ENCODE measurements around the gene COA8.

COA8 gene

DNA sequence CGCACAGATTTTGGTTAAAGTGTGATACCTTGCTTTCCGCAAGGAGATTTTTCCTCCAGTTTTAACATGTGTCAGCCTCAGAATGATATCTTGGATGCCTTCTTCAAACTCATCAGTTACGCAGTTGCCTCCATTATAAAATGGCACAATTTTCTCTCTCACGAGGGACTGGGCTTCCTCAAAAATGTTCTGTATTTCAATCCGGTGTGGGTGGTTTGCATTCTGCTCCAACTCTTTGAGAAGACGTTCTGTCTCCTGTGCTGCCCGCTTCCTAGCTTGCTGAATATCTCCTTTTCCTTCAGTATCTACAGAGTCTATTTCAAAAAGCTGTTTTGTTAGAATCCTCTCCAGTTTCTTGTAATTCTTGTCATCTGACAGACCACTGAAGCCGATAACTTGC is 2.1 kb upstream of the COA8 start:
- no peaks in the 10 kb centered on the region for H3K9me3 ChIP-seq
- no peak for DNase-seq
- peaks cover 14% of the 10 kb centered on the region for H3K36me3 ChIP-seq
- no peaks in the 10 kb centered on the region for H3K4me1 ChIP-seq
- H3K4me3 ChIP-seq (ENCODE audit: low read depth, low read length) = no peak overlapping the region
- TF ChIP-seq, protein P1, sequence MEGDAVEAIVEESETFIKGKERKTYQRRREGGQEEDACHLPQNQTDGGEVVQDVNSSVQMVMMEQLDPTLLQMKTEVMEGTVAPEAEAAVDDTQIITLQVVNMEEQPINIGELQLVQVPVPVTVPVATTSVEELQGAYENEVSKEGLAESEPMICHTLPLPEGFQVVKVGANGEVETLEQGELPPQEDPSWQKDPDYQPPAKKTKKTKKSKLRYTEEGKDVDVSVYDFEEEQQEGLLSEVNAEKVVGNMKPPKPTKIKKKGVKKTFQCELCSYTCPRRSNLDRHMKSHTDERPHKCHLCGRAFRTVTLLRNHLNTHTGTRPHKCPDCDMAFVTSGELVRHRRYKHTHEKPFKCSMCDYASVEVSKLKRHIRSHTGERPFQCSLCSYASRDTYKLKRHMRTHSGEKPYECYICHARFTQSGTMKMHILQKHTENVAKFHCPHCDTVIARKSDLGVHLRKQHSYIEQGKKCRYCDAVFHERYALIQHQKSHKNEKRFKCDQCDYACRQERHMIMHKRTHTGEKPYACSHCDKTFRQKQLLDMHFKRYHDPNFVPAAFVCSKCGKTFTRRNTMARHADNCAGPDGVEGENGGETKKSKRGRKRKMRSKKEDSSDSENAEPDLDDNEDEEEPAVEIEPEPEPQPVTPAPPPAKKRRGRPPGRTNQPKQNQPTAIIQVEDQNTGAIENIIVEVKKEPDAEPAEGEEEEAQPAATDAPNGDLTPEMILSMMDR (IDR thresholded peaks at IDR 0.05; ENCODE audit: low read depth, low read length) = no peak
- no peaks in the 10 kb centered on the region for H3K27me3 ChIP-seq

DNA sequence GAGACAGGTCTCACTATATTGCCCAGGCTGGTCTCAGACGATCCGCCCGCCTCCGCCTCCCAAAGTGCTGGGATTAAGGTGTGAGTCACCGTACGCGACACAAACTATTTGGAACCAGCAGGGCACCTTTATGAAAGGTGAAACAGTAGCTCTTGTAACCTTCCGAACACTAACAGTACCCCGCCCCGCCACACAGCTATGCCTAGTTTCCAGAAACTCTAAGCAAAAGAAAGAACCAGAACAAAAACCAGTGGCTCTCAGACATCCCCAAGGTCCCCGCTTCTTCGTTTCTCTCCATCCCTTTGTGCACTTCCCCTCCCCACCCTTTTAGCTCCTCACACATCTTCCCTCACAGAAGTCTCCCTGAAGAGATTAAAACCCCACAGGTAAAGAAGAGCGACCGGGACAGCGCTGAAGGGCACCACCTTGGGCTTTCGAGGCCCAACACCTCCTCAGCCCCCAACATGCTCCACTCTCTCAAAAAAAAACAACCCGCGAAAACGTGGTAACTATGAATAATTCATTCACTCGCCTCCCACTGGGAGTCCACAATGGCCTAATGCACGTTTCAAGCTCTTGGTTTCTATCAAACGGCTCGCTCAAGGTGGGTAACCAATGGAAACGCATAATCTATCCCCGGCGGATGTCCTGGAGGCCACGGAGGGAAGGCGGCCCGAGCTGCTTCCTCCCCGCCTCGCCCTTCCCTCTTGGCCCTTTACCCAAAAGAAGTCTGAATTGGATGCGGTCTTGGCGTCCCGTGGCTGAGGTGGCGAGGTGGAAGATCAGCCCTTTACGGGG is 1.2 kb upstream of the COA8 start:
- no peaks in the 10 kb centered on the region for H3K4me1 ChIP-seq
- H3K36me3 ChIP-seq = peaks cover 14% of the 10 kb centered on the region
- DNase-seq = peak; percentile 26
- no peaks in the 10 kb centered on the region for H3K27me3 ChIP-seq
- H3K4me3 ChIP-seq (ENCODE audit: low read depth, low read length) = peak overlapping the region; percentile 77
- H3K9me3 ChIP-seq = no peaks in the 10 kb centered on the region
- TF ChIP-seq, protein P1 (IDR thresholded peaks at IDR 0.05; ENCODE audit: low read depth, low read length) = no peak

DNA sequence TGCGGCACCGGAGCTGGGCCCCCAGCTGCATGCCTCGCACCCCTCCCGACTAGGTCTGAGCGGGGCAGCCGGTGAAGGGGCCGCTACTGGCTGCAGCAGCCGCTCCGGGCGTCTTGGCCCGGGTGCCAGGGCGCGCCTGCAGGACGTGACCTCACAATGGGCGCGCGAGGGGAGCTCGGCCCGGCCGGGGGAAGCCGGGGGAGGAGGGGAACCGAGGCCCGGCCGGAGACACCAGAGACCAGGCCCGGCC is 656 bp upstream of the COA8 start:
- TF ChIP-seq, protein P1 (IDR thresholded peaks at IDR 0.05; ENCODE audit: low read depth, low read length) = no peak
- Histone ChIP-seq H3K9me3 (no peaks in the 10 kb centered on the region), H3K27me3 (no peaks in the 10 kb centered on the region), H3K4me3 (ENCODE audit: low read depth, low read length) (peak overlapping the region; percentile 77), H3K4me1 (no peaks in the 10 kb centered on the region), H3K36me3 (peaks cover 14% of the 10 kb centered on the region)
- no peak for DNase-seq

DNA sequence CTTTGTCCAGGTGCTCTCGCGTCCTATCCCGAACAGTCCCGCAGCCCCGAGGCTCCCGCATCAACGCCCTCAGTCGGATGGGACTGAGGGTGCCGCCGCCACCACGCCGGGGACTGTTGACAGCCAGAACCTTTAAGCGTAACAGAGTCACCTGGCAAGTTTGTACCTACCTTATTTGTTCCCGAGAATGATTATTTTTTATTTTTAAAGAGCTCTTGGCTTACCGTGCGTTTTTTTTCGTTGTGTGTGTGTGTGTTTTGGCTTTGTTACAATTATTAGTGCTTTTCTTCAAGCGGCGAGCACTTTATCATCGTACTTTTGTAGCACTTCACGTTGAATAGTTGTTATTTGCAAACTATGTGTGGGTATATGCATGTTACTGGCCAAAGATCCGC is 463 bp downstream of the COA8 start:
- Histone ChIP-seq H3K27me3 (no peaks in the 10 kb centered on the region), H3K36me3 (peaks cover 11% of the 10 kb centered on the region), H3K9me3 (no peaks in the 10 kb centered on the region), H3K4me1 (no peaks in the 10 kb centered on the region), H3K4me3 (ENCODE audit: low read depth, low read length) (peak overlapping the region; percentile 77)
- TF ChIP-seq, protein P1 (IDR thresholded peaks at IDR 0.05; ENCODE audit: low read depth, low read length) = no peak
- no peak for DNase-seq

DNA sequence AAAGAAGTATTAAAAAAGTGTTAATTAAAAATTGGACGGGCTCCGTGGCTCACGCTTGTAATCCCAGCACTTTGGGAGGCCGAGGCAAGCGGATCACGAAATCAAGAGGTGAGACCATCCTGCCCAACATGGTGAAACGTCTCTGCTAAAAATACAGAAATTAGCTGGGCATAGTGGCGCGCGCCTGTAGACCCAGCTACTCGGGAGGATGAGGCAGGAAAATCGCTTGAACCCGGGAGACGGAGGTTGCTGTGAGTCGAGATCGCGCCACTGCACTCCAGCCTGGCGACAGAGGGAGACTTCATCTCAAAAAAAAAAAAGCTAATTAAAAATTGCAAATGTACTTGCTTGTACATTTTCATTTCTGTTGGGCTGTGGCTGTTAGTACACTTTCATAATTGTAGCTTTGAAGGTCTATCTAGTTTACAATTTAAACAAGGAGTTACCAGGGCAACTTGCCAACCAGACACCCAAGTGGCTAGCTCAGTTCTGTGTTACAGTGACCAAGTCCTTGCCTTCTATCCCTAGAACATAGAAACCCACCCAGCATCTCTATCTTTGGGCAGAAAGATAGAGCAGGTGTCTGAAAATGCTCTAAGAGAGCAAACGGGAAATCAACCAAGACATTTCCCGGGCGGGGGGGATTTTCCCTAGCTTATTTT is 1.2 kb downstream of the COA8 start:
- TF ChIP-seq, protein P1 (IDR thresholded peaks at IDR 0.05; ENCODE audit: low read depth, low read length) = no peak
- H3K36me3 ChIP-seq = peaks cover 11% of the 10 kb centered on the region

DNA sequence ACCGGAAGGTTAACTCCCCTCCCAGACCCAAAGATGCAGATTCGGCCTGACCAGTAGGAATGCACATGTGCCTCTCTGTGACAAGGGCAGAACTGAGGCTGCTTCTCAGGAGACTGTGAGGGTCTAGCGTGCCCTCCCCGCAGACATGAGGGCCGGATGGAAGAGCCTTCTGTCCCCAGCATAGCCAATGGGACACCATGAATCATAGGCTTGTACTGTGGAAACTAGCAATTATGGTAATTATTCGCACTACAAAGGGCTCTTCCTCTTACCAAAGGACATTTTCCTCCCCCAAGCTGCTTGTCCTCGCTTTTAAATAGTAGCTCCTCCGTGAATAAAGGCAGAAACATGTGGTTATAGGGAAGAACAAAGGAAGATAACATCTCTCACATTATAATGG is 6.2 kb downstream of the COA8 start:
- Histone ChIP-seq H3K9me3 (no peaks in the 10 kb centered on the region), H3K4me3 (ENCODE audit: low read depth, low read length) (no peak overlapping the region), H3K36me3 (peaks cover 22% of the 10 kb centered on the region), H3K4me1 (no peaks in the 10 kb centered on the region), H3K27me3 (no peaks in the 10 kb centered on the region)
- TF ChIP-seq, protein P1 (IDR thresholded peaks at IDR 0.05; ENCODE audit: low read depth, low read length) = no peak
- DNase-seq = no peak

More for the DNA sequence above, 1.2 kb downstream of the COA8 start:
- Histone ChIP-seq H3K4me1 (no peaks in the 10 kb centered on the region), H3K4me3 (ENCODE audit: low read depth, low read length) (peak overlapping the region; percentile 77), H3K9me3 (no peaks in the 10 kb centered on the region), H3K27me3 (no peaks in the 10 kb centered on the region)
- DNase-seq = no peak
